B cell (primary cell): ENCODE results near the gene PHF21B. TPM values are rescaled to one million over a fixed set of nuclear protein-coding genes. Genes with fewer than 3 reads are reported as not detected.

Source experiments
- ATAC-seq: fragments of 200-7000 bp; cut with Tn5 transposase; one replicate; pipeline ENCODE4 v1.10.0; 2021; ENCODE audit warnings: low read depth, mild to moderate bottlenecking, moderate number of reproducible peaks, moderate library complexity
- CTCF ChIA-PET: fragments of 350-600 bp; sonication (Branson Sonifier 250); formaldehyde crosslinking; loops from one replicate; lab custom pipeline; 2021; ENCODE audit warnings: antibody characterized with exemption, inconsistent platforms; lab: Charles Lee
- POLR2A ChIA-PET: fragments of 350-600 bp; sonication (Branson Sonifier 250); formaldehyde crosslinking; loops from one replicate; lab custom pipeline; 2021; ENCODE audit warnings: antibody characterized with exemption; lab: Charles Lee
- DNase-seq: peaks from one replicate; pipeline ENCODE4 v3.0.0; 2013
- H2AFZ ChIP-seq: 2 replicates; pipeline ENCODE4 v1.6.1; 2012; ENCODE audit warnings: mild to moderate bottlenecking, low read depth, low read length; ENCODE audit not compliant: insufficient read depth, poor library complexity, severe bottlenecking
- H3K27ac ChIP-seq, 2 donors: 1 replicate in 1 of 2; 2 replicates in 1 of 2; pipeline ENCODE4 v1.5.1; 2012 to 2013; ENCODE audit warnings: low read length in 2 of 2, mild to moderate bottlenecking in 2 of 2, moderate library complexity in 1 of 2
- H3K27me3 ChIP-seq, 4 experiments: fragments of 200-600 bp in 1 of 4; sonication (generic) in 1 of 4; replicated peaks in 1 of 4; 1 replicate in 2 of 4; 2 replicates in 2 of 4; pipeline versions ENCODE4 v1.6.1 to v1.7.0; 2013 to 2016; ENCODE audit warnings: low read length in 3 of 4, mild to moderate bottlenecking in 2 of 4, mixed read lengths in 1 of 4, moderate library complexity in 1 of 4; ENCODE audit not compliant: insufficient read depth in 4 of 4, control insufficient read depth in 3 of 4; ENCODE audit errors: control extremely low read depth in 1 of 4
- H3K36me3 ChIP-seq, 2 experiments: replicated peaks in 1 of 2; 1 replicate in 1 of 2; 2 replicates in 1 of 2; pipeline versions ENCODE4 v1.6.1 to v1.7.1; 2013; ENCODE audit warnings: low read length in 1 of 2; ENCODE audit not compliant: insufficient read depth in 2 of 2, control insufficient read depth in 1 of 2; ENCODE audit errors: control extremely low read depth in 1 of 2, extremely low read depth in 1 of 2
- H3K4me1 ChIP-seq, 2 donors: fragments of 200-600 bp in 1 of 2; sonication (generic) in 1 of 2; 1 replicate in 1 of 2; 2 replicates in 1 of 2; pipeline versions ENCODE4 v1.5.1 to v1.6.1; 2013 to 2017; ENCODE audit warnings: low read length in 2 of 2; ENCODE audit not compliant: control insufficient read depth in 2 of 2, insufficient read depth in 2 of 2
- H3K4me2 ChIP-seq: replicated peaks from 2 replicates; pipeline ENCODE3; 2012; ENCODE audit warnings: mild to moderate bottlenecking, low read depth, low read length; ENCODE audit not compliant: poor library complexity, severe bottlenecking
- H3K4me3 ChIP-seq, 5 experiments: fragments of 200-600 bp in 1 of 5; sonication (generic) in 1 of 5; 1 replicate in 3 of 5; 2 replicates in 2 of 5; pipeline versions ENCODE4 v1.5.1 to v1.7.0; 2011 to 2016; ENCODE audit warnings: low read length in 4 of 5, mild to moderate bottlenecking in 4 of 5, low read depth in 2 of 5, control low read depth in 1 of 5, moderate library complexity in 1 of 5; ENCODE audit not compliant: insufficient read depth in 1 of 5; ENCODE audit errors: control extremely low read depth in 1 of 5, extremely low read depth in 1 of 5
- H3K79me2 ChIP-seq: fragments of 200-600 bp; sonication (generic); one replicate; pipeline ENCODE4 v1.6.0; 2016; ENCODE audit warnings: low read length; ENCODE audit not compliant: control insufficient read depth, insufficient read depth
- H3K9ac ChIP-seq: fragments of 200-600 bp; sonication (generic); 2 replicates; pipeline ENCODE4 v1.6.1; 2017; ENCODE audit warnings: mild to moderate bottlenecking, low read length, moderate library complexity
- H3K9me3 ChIP-seq, 3 donors: one replicate each; pipeline versions ENCODE4 v1.6.1 to v1.7.1; 2013; ENCODE audit warnings: low read length in 2 of 3; ENCODE audit not compliant: control insufficient read depth in 2 of 3, insufficient read depth in 1 of 3; ENCODE audit errors: control extremely low read depth in 1 of 3
- H4K20me1 ChIP-seq: 2 replicates; pipeline ENCODE4 v1.6.0; 2012; ENCODE audit warnings: mild to moderate bottlenecking, low read length; ENCODE audit not compliant: insufficient read depth, control insufficient read depth, poor library complexity, severe bottlenecking
- H3K27ac Mint-ChIP-seq: one replicate; pipeline ENCODE4 v1.8.0; 2021; ENCODE audit warnings: mixed read lengths
- H3K27me3 Mint-ChIP-seq: one replicate; pipeline ENCODE4 v1.8.0; 2021; ENCODE audit warnings: mixed read lengths
- H3K4me1 Mint-ChIP-seq: one replicate; pipeline ENCODE4 v1.8.0; 2021; ENCODE audit warnings: mixed read lengths
- H3K4me3 Mint-ChIP-seq: one replicate; pipeline ENCODE4 v1.8.0; 2021; ENCODE audit warnings: mixed read lengths
- H3K9me3 Mint-ChIP-seq: one replicate; pipeline ENCODE4 v1.8.0; 2022; ENCODE audit warnings: mixed read lengths; ENCODE audit not compliant: insufficient read depth
- CTCF ChIP-seq: fragments of 200-600 bp; IDR thresholded peaks from one replicate; pipeline ENCODE4 v1.8.0; 2022; ENCODE audit warnings: antibody characterized with exemption, mild to moderate bottlenecking
- EZH2 ChIP-seq: IDR thresholded peaks from 2 replicates; pipeline ENCODE4 v1.6.1; 2012; ENCODE audit warnings: borderline replicate concordance, low read depth, mild to moderate bottlenecking, moderate library complexity, low read length; ENCODE audit not compliant: insufficient read depth, poor library complexity, severe bottlenecking
- WGBS: methylation state at CpG from one replicate; pipeline ENCODE4 v1.1.5; 2013; ENCODE audit warnings: missing lambda C conversion rate; ENCODE audit not compliant: insufficient coverage; 5-methylcytosine and 5-hydroxymethylcytosine counted together
- intact Hi-C: fragments of 100-400 bp; cut with micrococcal nuclease; formaldehyde crosslinking; loops from one replicate; pipeline ENCODE4 v1.10.0; 2022
- polyA plus RNA-seq: library from polyadenylated mRNA; depleted of rRNA; stranded (reverse); fragments of >200 nt; gene quantifications from 2 replicates; pipeline ENCODE4 v1.2.3, GENCODE V29; 2012
- total RNA-seq, 2 donors: library from RNA; stranded (reverse); fragments of 120-200 nt in 1 of 2; gene quantifications; 1 replicate in 1 of 2; 2 replicates in 1 of 2; pipeline versions ENCODE4 v1.2.3 to v1.2.4, GENCODE V29; 2013 to 2022

The PHF21B gene
- total and polyA plus RNA-seq, 2 donors (not counting 1 experiment from before 2014, with no cell fraction given): not detected

GRCh38 chr22:44871782-44872181, 138.0 kb downstream of the PHF21B start:
- Mint-ChIP-seq H3K4me1 (no peaks in the 10 kb centered on the region), H3K9me3 (peaks cover 8% of the 10 kb centered on the region), H3K27me3 (peaks cover 4% of the 10 kb centered on the region), H3K27ac (no peak overlapping the region), H3K4me3 (no peak overlapping the region)
- ChIA-PET CTCF (no interaction called here), POLR2A (no interaction called here)
- H3K9ac ChIP-seq: no peak overlapping the region
- no peak for DNase-seq
- H3K9me3 ChIP-seq: peaks cover 0 to 16% (median 9%) of the 10 kb centered on the region in 3 donors
- no peak overlapping the region for H3K4me3 ChIP-seq
- intact Hi-C loops: no loop called here
- WGBS: 97% methylated on average over 3 of the region's 3 CpGs
- H3K36me3 ChIP-seq: no peaks in the 10 kb centered on the region
- no peak overlapping the region for H3K27ac ChIP-seq
- TF ChIP-seq CTCF (no peak), EZH2 (no peak)
- no peaks in the 10 kb centered on the region for H3K27me3 ChIP-seq
- H2AFZ ChIP-seq: no peak overlapping the region
- no peak overlapping the region for H3K4me2 ChIP-seq
- no peak for ATAC-seq
- no peaks in the 10 kb centered on the region for H3K79me2 ChIP-seq
- no peaks in the 10 kb centered on the region for H3K4me1 ChIP-seq
- H4K20me1 ChIP-seq: no peaks in the 10 kb centered on the region

GRCh38 chr22:44870021-44870420, 139.8 kb downstream of the PHF21B start:
- no peaks in the 10 kb centered on the region for H3K4me1 Mint-ChIP-seq
- Histone ChIP-seq H2AFZ (no peak overlapping the region), H3K9ac (no peak overlapping the region), H3K27ac (no peak overlapping the region), H3K4me2 (no peak overlapping the region), H3K4me3 (no peak overlapping the region), H4K20me1 (no peaks in the 10 kb centered on the region), H3K79me2 (no peaks in the 10 kb centered on the region), H3K36me3 (no peaks in the 10 kb centered on the region), H3K4me1 (no peaks in the 10 kb centered on the region), H3K9me3 (peaks cover 0 to 15% (median 7%) of the 10 kb centered on the region in 3 donors), H3K27me3 (no peaks in the 10 kb centered on the region)
- intact Hi-C loops: no loop called here
- no peak overlapping the region for H3K4me3 Mint-ChIP-seq
- POLR2A ChIA-PET: no interaction called here
- CTCF ChIA-PET: no interaction called here
- DNase-seq (no peak), ATAC-seq (no peak)
- H3K27ac Mint-ChIP-seq: no peak overlapping the region
- peaks cover 4% of the 10 kb centered on the region for H3K27me3 Mint-ChIP-seq
- H3K9me3 Mint-ChIP-seq: peaks cover 4% of the 10 kb centered on the region
- TF ChIP-seq EZH2: no peak
- no peak for TF ChIP-seq CTCF
- 14% methylated on average over 5 of the region's 5 CpGs for WGBS
